HG02970 (cell line): ENCODE data around the gene CREB3L2.
"Not testable (repeated sequence)": the region's sequence is repeated elsewhere in the genome, so short reads cannot be mapped to it uniquely, and the experiment has no call there.

ENCODE experiments used
- ATAC-seq: cut with Tn5 transposase; IDR thresholded peaks from one replicate; pipeline ENCODE4 v1.9.1; 2021; ENCODE audit warnings: mild to moderate bottlenecking, moderate library complexity, moderate number of reproducible peaks; ENCODE audit not compliant: unreplicated experiment, low FRiP score

The CREB3L2 gene

GRCh38 chr7:137936509-137937201 lies 65.2 kb downstream of the CREB3L2 start:
- ATAC-seq, result no peak

- ATAC-seq, result no peak
These were observed 65.9 kb downstream of the CREB3L2 start for GRCh38 chr7:137935884-137936508.

GRCh38 chr7:137934941-137935883 lies 66.7 kb downstream of the CREB3L2 start:
- peak; percentile 69 for ATAC-seq

GRCh38 chr7:137934176-137934826 lies 67.6 kb downstream of the CREB3L2 start:
- no peak for ATAC-seq

GRCh38 chr7:137933270-137934017 lies 68.4 kb downstream of the CREB3L2 start:
- ATAC-seq, result no peak

- ATAC-seq, result no peak
These were observed 69.0 kb downstream of the CREB3L2 start for GRCh38 chr7:137932881-137933269.

GRCh38 chr7:137931823-137932222 lies 70.1 kb downstream of the CREB3L2 start:
- no peak for ATAC-seq

- ATAC-seq, result no peak
These were observed 71.3 kb downstream of the CREB3L2 start for GRCh38 chr7:137930581-137930980.

GRCh38 chr7:137928626-137929025 lies 73.3 kb downstream of the CREB3L2 start:
- ATAC-seq, result no peak

GRCh38 chr7:137927386-137927785 lies 74.5 kb downstream of the CREB3L2 start:
- ATAC-seq, result no peak

GRCh38 chr7:137926206-137926605 lies 75.7 kb downstream of the CREB3L2 start:
- ATAC-seq, result not testable (repeated sequence)

GRCh38 chr7:137925754-137926153 lies 76.1 kb downstream of the CREB3L2 start:
- no peak for ATAC-seq

- no peak for ATAC-seq
These were observed 76.8 kb downstream of the CREB3L2 start for GRCh38 chr7:137925091-137925490.

GRCh38 chr7:137923380-137923779 lies 78.5 kb downstream of the CREB3L2 start:
- ATAC-seq, result no peak

GRCh38 chr7:137920637-137921399 lies 81.1 kb downstream of the CREB3L2 start:
- ATAC-seq, result no peak

GRCh38 chr7:137919987-137920386 lies 81.9 kb downstream of the CREB3L2 start:
- ATAC-seq, result no peak

GRCh38 chr7:137916980-137917645 lies 84.8 kb downstream of the CREB3L2 start:
- ATAC-seq, result no peak

- ATAC-seq, result no peak
These were observed 85.3 kb downstream of the CREB3L2 start for GRCh38 chr7:137916564-137916963.

GRCh38 chr7:137915266-137915665 lies 86.6 kb downstream of the CREB3L2 start:
- no peak for ATAC-seq
